HG03342 (cell line): Measurements from ENCODE around the gene GRM8.

ENCODE experiments used
- ATAC-seq: cut with Tn5 transposase; IDR thresholded peaks from one replicate; pipeline ENCODE4 v1.9.1; 2021; ENCODE audit warnings: mild to moderate bottlenecking, moderate library complexity; ENCODE audit not compliant: unreplicated experiment

The GRM8 gene

GRCh38 chr7:126569402-126569801 lies 683.3 kb downstream of the GRM8 start:
- ATAC-seq, result no peak

DNA sequence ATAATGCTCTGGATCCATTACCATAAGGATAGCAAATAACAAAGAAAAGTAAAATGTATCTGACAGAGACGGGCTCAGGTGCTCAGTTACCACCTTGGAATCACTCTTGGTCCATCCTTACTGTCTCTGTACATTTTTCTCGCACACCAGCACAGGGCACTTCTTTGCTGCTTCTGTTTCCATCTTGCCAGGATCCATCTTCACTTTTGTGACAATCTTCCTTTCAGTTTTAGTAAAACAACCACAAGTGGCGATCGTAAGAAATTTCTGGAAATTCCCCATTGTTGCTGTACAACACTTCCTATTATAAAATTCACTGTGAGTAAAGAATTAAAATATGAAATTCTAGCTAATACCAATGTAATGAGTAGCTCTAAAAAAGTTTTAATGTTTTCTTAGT lies 695.5 kb downstream of the GRM8 start:
- no peak for ATAC-seq

DNA sequence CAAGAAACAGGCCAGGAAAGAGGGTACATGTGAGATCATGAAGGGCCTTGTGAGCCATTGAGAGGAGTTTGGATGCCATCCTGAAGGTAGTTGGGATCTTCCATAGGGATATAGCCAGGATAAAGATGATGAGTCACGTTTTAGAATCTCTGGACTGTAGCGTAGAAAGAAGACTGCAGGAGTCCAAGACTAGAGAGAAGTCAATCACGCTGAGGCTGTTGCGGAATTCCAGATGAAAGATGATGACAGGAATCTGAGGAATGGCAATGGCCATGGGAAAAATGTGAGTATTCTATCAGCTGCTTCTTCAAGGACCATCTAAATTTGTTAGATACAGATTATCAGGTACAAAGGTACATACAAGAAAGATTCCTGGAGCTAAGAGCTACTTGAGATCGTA lies 711.3 kb downstream of the GRM8 start:
- no peak for ATAC-seq

DNA sequence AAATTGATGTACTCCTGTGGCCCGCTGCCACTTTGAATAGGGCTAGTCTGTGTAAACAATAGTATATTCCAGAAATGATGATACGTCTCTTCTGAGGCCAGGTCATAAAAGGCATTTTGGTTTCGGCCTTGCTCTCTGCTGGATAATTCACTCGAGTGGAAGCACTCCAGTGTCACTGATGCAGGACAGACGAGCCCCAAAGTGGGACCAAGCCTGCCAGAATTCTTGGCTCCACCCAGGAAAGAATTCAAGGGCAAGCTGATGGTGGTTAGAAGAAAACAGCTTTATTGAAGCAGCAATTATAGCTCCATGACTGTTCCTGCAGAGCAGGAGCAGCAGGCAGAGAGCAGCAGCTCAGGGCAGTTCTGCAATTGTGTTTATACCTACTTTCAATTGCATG lies 717.6 kb downstream of the GRM8 start:
- no peak for ATAC-seq

- ATAC-seq, result no peak
Measured at GRCh38 chr7:126533715-126534114, 719.0 kb downstream of the GRM8 start.

GRCh38 chr7:126529833-126530232 lies 722.9 kb downstream of the GRM8 start:
- no peak for ATAC-seq

GRCh38 chr7:126529254-126529653 lies 723.5 kb downstream of the GRM8 start:
- ATAC-seq, result no peak

- ATAC-seq, result no peak
Measured at GRCh38 chr7:126525906-126526305, 726.8 kb downstream of the GRM8 start.

DNA sequence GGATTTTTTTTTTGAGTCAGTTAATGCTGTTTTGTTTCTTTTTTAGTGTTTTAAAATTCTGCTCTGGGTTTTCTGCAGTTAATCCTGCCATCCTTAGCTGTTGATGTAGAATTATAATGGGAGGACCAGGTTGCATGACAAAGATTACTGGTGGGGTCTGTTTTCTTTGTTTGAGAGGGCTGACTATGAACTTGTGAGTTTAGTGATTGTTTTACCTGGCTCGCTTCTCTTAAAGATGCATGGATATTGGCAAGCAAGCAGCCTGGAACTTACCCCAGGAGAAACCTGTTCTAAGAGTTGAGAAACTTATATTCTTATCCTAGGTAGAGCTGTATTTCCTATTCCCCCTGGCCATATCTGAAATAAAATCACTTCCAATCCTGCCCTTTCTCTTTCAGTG lies 727.8 kb downstream of the GRM8 start:
- no peak for ATAC-seq

DNA sequence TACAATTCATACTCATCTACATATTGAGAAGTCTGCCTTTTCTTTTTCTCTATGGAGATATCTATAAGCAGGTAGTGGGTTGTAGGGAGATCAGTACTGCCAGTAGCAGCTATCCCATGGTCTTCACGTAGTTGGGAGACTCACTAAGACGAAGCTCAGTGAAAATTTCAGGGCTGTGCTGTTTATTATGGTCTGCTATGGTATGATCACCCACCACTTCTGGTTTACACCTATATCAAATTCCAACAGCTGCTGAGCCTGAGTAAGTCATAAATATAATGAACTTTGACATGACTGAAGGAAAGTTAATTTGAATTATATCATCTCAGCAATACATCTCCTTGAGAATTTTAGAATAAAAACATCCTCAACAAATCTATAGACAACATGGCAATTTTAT lies 741.7 kb downstream of the GRM8 start:
- no peak for ATAC-seq

DNA sequence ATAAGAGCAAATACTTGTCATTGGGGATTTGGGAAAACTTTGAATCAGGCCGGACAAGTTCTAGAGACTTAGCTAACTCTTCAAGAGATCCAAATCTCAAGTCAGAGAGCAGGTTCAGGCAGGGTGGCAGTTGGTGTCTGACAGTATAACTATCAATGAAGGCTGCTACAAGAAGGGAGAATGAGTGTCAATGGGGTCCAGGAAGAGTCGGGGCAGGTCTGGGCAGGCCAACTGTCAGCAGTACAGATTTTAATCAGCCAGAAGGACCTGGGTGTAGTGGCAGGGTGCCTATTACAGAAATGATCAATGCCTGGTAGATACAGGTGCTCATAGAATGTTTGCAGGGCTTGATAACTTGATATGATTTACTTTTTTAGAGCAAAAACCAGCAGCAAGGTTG lies 751.1 kb downstream of the GRM8 start:
- ATAC-seq, result no peak

- no peak for ATAC-seq
Measured at GRCh38 chr7:126499481-126499880, 753.3 kb downstream of the GRM8 start.

- ATAC-seq, result no peak
Measured at GRCh38 chr7:126495733-126496132, 757.0 kb downstream of the GRM8 start.

- ATAC-seq, result no peak
Measured at GRCh38 chr7:126495001-126495400, 757.7 kb downstream of the GRM8 start.

DNA sequence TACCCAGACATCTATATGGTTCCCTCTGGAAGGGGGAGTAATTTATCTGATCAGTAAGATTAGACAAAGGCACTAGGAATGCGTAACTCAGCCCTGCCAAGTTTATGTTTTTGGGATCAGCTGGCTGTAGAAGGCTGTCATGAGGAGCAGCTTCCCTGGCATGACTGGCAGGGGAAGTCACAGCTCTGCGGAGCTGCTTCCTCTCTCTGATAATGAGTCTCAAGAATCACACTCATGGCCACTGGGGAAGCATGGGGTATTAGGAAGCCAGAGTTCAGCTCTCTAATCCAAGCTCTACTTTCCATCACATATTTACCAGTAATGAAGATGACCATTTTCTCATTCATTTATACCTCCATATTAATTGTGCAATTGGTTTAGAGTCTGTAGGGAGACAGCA lies 758.9 kb downstream of the GRM8 start:
- ATAC-seq, result no peak

GRCh38 chr7:126489874-126490273 lies 762.9 kb downstream of the GRM8 start:
- ATAC-seq, result no peak

- no peak for ATAC-seq
Measured at GRCh38 chr7:126487728-126488442, 764.9 kb downstream of the GRM8 start.

DNA sequence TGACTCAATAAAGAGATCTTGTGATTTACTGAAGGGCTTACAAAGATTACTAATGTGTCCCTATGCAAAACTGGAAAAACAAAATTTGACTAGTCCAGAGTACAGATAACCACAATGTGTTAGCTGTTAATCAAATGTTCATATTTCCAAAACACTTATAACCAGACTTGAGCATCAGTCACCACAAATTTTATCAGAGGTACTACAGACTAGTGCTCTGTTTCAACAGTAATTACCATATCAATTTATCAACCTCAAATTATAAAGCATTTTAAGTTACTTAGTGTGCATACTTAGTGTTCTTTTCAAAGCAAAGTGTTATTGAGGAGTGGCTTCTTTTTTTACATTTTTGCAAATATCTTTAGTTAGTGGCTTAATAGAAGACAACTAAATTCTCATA lies 765.9 kb downstream of the GRM8 start:
- no peak for ATAC-seq

DNA sequence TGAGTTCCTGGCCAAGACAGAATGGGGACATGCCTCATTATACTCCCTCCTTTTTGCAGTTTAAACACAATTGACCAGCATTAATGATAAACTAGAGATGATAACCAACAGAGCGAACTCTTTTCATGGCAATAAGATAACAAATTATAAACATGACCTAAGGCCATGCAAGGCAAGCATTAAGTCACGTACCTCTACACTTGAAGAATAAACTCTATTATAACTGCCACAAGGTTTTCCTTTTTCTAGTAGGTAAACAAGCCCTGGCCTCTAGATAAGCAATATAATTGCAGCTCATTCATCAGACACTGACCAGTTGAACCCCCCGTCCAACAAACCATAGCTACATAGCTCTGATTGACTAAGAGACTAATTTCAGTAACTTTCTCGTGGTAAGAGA lies 767.0 kb downstream of the GRM8 start:
- no peak for ATAC-seq

GRCh38 chr7:126483972-126484371 lies 768.8 kb downstream of the GRM8 start:
- ATAC-seq, result no peak

GRCh38 chr7:126472825-126473224 lies 779.9 kb downstream of the GRM8 start:
- ATAC-seq, result no peak

DNA sequence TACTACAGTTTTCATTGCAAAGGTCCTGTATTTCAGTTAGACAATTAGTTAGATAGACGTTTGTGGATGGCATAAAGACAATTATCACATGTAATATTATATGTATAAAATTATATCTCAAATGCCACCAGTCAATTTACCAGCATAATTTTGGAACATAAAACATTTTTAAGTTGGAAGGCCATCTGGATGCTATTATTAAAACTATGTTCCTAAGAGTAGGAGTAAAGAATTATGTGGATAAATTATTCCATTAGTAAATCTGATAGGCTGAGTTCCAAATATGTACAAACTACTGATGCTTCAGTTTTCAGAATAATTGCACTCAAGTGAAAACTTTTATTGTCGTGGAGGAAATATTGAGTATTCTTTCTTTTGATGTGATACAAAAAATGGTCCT lies 790.3 kb downstream of the GRM8 start:
- ATAC-seq, result no peak

DNA sequence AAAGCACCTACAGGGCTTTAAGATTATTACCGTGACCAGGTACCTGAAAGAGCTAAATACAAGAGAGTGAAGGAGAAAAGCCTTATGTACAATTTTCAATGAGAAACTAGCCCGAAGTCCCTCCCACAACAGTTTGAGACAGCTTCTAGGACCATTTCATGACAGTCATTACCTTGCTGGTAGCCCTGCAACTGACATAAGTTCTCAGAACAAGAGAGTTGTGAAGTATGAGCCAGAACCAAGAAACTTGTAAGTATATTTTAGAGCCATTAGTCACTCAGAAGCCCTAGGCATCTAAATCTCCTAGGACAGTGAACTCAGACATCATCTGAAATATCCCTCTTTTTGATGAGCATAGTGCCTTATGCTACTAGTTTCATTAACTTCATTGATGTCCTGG lies 792.1 kb downstream of the GRM8 start:
- ATAC-seq, result no peak
